ENCODE results near the gene PPP1R9B. TPM values are rescaled to one million over a fixed set of nuclear protein-coding genes. Genes with fewer than 3 reads are reported as not detected.

The PPP1R9B gene
- total and polyA plus RNA-seq, 2 of the 8 experiments (the other 6 are each of a cell fraction or from before 2014, with no cell fraction given), result 5.2 to 13.1 TPM

GRCh38 chr17:50098583-50098982 is 51.9 kb downstream of the PPP1R9B start:
- Histone ChIP-seq H3K18ac (ENCODE audit: extremely low read depth, low read length) (no peak overlapping the region), H3K9me3 (ENCODE audit: insufficient read depth in 2 of 2, low read depth in 1 of 2, low read length in 1 of 2) (no peaks in the 10 kb centered on the region), H3K9ac (replicated peaks in 1 of 4; ENCODE audit: extremely low read depth in 1 of 4, low read depth in 3 of 4, low read length in 3 of 4) (no peak overlapping the region), H3K36me3 (ENCODE audit: control insufficient read depth in 2 of 4, insufficient read depth in 4 of 4, low read length in 3 of 4) (peaks cover 0 to 9% (median 0%) of the 10 kb centered on the region in 4 experiments; a peak in 1 of 8 replicates), H2BK20ac (ENCODE audit: low read length) (no peak overlapping the region), H2BK5ac (ENCODE audit: low read depth, low read length) (peak overlapping the region; percentile 21; the same call in 1 of the 2 replicates), H3K27ac (ENCODE audit: low read depth, low read length) (no peak overlapping the region), H3K14ac (ENCODE audit: insufficient read length) (no peak overlapping the region), H4K20me1 (replicated peaks in 1 of 2; ENCODE audit: control insufficient read depth in 1 of 2, insufficient read depth in 2 of 2, low read length in 2 of 2) (no peaks in the 10 kb centered on the region), H3K56ac (replicated peaks; ENCODE audit: insufficient read length, low read depth, low read length) (no peak overlapping the region), H3K23ac (ENCODE audit: insufficient read length) (no peak overlapping the region), H2BK15ac (ENCODE audit: low read length) (no peak overlapping the region), H3K79me1 (ENCODE audit: low read depth, low read length) (peaks cover 3% of the 10 kb centered on the region), H4K5ac (ENCODE audit: insufficient read length, low read depth, low read length) (no peak overlapping the region), H4K8ac (ENCODE audit: extremely low read depth, insufficient read depth, low read length) (no peak overlapping the region), H3K4me1 (replicated peaks in 1 of 4; ENCODE audit: control insufficient read depth in 3 of 4, insufficient read depth in 4 of 4, low read length in 3 of 4) (peaks cover 0 to 25% (median 17%) of the 10 kb centered on the region in 4 experiments; a peak in 6 of 7 replicates), H4K91ac (replicated peaks; ENCODE audit: insufficient read length, low read length) (no peak overlapping the region), H2BK12ac (ENCODE audit: low read depth, low read length) (no peak overlapping the region; the same call in 1 of the 2 replicates), H2AK5ac (ENCODE audit: low read depth, low read length) (0 out of 2 replicates have a peak overlapping the region, but pooled peaks have one; percentile 30), H2AFZ (ENCODE audit: low read length) (no peak overlapping the region), H3K4me2 (ENCODE audit: insufficient read depth in 1 of 2, low read depth in 2 of 2, low read length in 2 of 2) (no peak overlapping the region), H3K27me3 (replicated peaks in 1 of 4; ENCODE audit: control insufficient read depth in 3 of 4, extremely low read depth in 1 of 4, insufficient read depth in 3 of 4, low read length in 3 of 4) (peaks cover 0 to 3% (median 0%) of the 10 kb centered on the region in 4 experiments; a peak in 3 of 7 replicates), H3K4ac (replicated peaks; ENCODE audit: insufficient read length, low read depth, low read length) (no peak overlapping the region), H3K4me3 (ENCODE audit: extremely low read depth in 1 of 4, insufficient read depth in 2 of 4, low read depth in 3 of 4, low read length in 4 of 4) (no peak overlapping the region), H3K23me2 (ENCODE audit: low read depth, low read length) (peaks cover 17% of the 10 kb centered on the region), H3K79me2 (ENCODE audit: control insufficient read depth in 1 of 2, insufficient read depth in 2 of 2, low read length in 2 of 2) (peaks cover 0 to 4% of the 10 kb centered on the region in 2 experiments; a peak in 1 of 4 replicates), H2BK120ac (replicated peaks; ENCODE audit: low read depth, low read length) (no peak overlapping the region)
- DNase-seq (ENCODE audit: low read depth in 1 of 2, low spot score in 2 of 2), result no peak
- no peak for FAIRE-seq
- ChIA-PET POLR2A (ENCODE audit: partially characterized antibody) (interaction anchor here (1.8 kb wide), 1 partner anchor 13 kb away, joined by 5 read pairs; no protein-coding TSS in a partner anchor), CTCF (ENCODE audit: partially characterized antibody) (interaction anchor here (1.2 to 15.7 kb wide), 8 partner anchors 11 to 101 kb away, joined by 3 to 412 read pairs (median 6); partner anchors contain the start of gene SGCA)
- WGBS, 2 experiments (ENCODE audit: extremely low coverage in 1 of 2, insufficient coverage in 1 of 2, insufficient read length in 1 of 2, insufficient replicate concordance in 2 of 2, low coverage in 1 of 2, low lambda C conversion rate in 2 of 2, missing lambda C conversion rate in 1 of 2), result 92% methylated on average over 4 of the region's 4 CpGs; no CpG with 5 or more reads in 1 of the 2 experiments
- TF ChIP-seq TEAD4 (IDR thresholded peaks at IDR 0.05; ENCODE audit: low read depth, low read length), result no peak
- TF ChIP-seq CTBP2 (IDR thresholded peaks at IDR 0.05; ENCODE audit: borderline replicate concordance, insufficient read depth, insufficient read length, low read length), result no peak
- TF ChIP-seq ATF2 (IDR thresholded peaks at IDR 0.05; ENCODE audit: low read length), result no peak
- TF ChIP-seq FOSL1 (IDR thresholded peaks at IDR 0.05; ENCODE audit: insufficient read depth, low read depth, low read length), result no peak
- TF ChIP-seq MAFK (IDR thresholded peaks at IDR 0.05; ENCODE audit: low read depth, low read length), result no peak
- TF ChIP-seq MAX (IDR thresholded peaks at IDR 0.05), result no peak
- no peak for TF ChIP-seq CREB1 (IDR thresholded peaks at IDR 0.05)
- no peak for TF ChIP-seq YY1 (IDR thresholded peaks at IDR 0.05; ENCODE audit: low read depth, low read length)
- no peak for TF ChIP-seq SIRT6 (IDR thresholded peaks at IDR 0.05; ENCODE audit: low read length)
- no peak for TF ChIP-seq BCL11A (IDR thresholded peaks at IDR 0.05; ENCODE audit: low read depth in 2 of 2, low read length in 2 of 2)
- TF ChIP-seq RBBP5 (IDR thresholded peaks at IDR 0.05; ENCODE audit: borderline replicate concordance, low read depth, low read length), result no peak
- TF ChIP-seq GTF2F1 (IDR thresholded peaks at IDR 0.05; ENCODE audit: borderline replicate concordance, low read depth, low read length), result no peak
